Activated naive CD8-positive, alpha-beta T cell treated with anti-CD3 and anti-CD28 coated beads, Interleukin-2, amount 10 ng/mL, durations not matched to agents 7 days and 5 days (primary cell): Measurements from ENCODE around the gene DNASE1L3. TPM values are rescaled to one million over a fixed set of nuclear protein-coding genes. Genes with fewer than 3 reads are reported as not detected.

Experiments
- ATAC-seq: fragments of 150-1000 bp; cut with Tn5 transposase; one replicate; pipeline ENCODE4 v1.10.0; 2021; ENCODE audit warnings: low read depth, moderate library complexity
- POLR2A ChIA-PET: fragments of 350-600 bp; sonication (Branson Sonifier 250); formaldehyde crosslinking; loops from one replicate; lab custom pipeline; 2021; ENCODE audit warnings: antibody characterized with exemption; lab: Charles Lee
- DNase-seq: peaks from one replicate; pipeline ENCODE4 v3.0.0; 2021
- H3K27ac Mint-ChIP-seq: one replicate; pipeline ENCODE4 v1.8.0; 2022; ENCODE audit warnings: mild to moderate bottlenecking, mixed read lengths
- H3K27me3 Mint-ChIP-seq: one replicate; pipeline ENCODE4 v1.8.0; 2022; ENCODE audit warnings: mild to moderate bottlenecking, moderate library complexity, mixed read lengths
- H3K36me3 Mint-ChIP-seq: one replicate; pipeline ENCODE4 v1.8.0; 2021; ENCODE audit warnings: mild to moderate bottlenecking, mixed read lengths
- H3K4me1 Mint-ChIP-seq: one replicate; pipeline ENCODE4 v1.8.0; 2021; ENCODE audit warnings: mixed read lengths
- H3K4me3 Mint-ChIP-seq: one replicate; pipeline ENCODE4 v1.8.0; 2022; ENCODE audit warnings: mild to moderate bottlenecking, moderate library complexity, mixed read lengths
- H3K9me3 Mint-ChIP-seq: one replicate; pipeline ENCODE4 v1.8.0; 2021; ENCODE audit warnings: mixed read lengths
- total RNA-seq, 2 experiments: library from RNA; stranded (reverse); gene quantifications; one replicate each; pipeline ENCODE4 v1.2.3, GENCODE V29; 2021

Gene DNASE1L3
- total RNA-seq, 2 experiments from 2014 or later, result not detected

DNA sequence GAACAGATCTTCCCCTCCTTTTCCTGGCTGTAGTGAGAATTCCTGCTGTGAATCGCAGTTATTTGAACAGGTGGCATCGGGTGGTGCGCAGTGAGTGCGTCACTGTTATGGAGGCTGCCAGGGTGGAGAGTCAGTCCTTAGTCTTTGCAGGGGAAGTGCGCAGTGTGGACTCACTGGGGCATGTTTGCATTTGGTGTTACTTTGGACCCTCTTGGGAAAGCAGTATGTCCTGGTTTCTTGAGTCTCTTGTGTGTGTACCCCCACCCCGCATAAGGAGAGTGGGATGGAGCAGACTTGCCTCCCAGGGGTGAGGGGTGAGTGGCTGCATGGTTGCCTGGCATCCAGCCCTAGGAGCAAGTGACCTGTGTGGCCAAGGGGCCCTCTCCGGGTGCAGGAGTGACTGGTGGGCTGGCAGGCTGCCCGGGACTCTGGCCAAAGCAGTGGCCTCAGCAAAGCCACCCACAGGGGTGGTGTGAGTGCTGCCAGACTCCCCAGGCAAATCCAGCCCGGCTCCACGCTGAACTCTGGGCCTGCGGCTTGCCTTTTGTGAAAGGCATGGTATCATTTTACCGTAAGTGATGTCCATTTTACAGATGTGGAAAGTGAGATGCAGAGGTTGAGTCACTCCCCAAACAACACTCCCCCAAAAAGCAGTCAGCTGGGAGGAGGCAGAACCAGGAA is 46.4 kb downstream of the DNASE1L3 start:
- ATAC-seq (no peak), DNase-seq (no peak)
- no peaks in the 10 kb centered on the region for H3K4me1 Mint-ChIP-seq
- no peaks in the 10 kb centered on the region for H3K9me3 Mint-ChIP-seq
- no peaks in the 10 kb centered on the region for H3K27me3 Mint-ChIP-seq
- H3K36me3 Mint-ChIP-seq, result peaks cover 6% of the 10 kb centered on the region
- POLR2A ChIA-PET, result no interaction called here
- H3K4me3 Mint-ChIP-seq, result no peak overlapping the region
- no peak overlapping the region for H3K27ac Mint-ChIP-seq

DNA sequence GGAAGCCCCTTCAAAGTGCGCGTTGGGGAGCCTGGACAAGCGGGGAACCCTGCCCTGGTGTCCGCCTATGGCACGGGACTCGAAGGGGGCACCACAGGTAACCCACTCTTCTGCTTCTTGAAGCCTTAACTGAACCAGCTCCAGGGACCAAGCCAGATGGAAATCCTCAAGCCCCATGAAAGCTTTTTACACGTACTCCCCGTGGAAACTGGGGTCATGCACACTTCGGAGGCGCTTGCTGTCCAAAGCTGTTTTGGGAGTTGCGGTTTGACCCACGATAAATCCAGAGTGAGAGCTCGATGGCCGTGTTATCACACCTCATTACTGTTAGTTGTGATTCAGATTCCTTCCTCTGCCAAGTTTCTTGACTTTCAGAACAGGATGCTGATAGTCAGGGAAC is 47.5 kb downstream of the DNASE1L3 start:
- Mint-ChIP-seq H3K36me3 (peaks cover 6% of the 10 kb centered on the region), H3K4me3 (no peak overlapping the region), H3K27me3 (no peaks in the 10 kb centered on the region), H3K4me1 (no peaks in the 10 kb centered on the region), H3K27ac (no peak overlapping the region), H3K9me3 (no peaks in the 10 kb centered on the region)
- no peak for ATAC-seq
- no peak for DNase-seq
- POLR2A ChIA-PET, result no interaction called here

DNA sequence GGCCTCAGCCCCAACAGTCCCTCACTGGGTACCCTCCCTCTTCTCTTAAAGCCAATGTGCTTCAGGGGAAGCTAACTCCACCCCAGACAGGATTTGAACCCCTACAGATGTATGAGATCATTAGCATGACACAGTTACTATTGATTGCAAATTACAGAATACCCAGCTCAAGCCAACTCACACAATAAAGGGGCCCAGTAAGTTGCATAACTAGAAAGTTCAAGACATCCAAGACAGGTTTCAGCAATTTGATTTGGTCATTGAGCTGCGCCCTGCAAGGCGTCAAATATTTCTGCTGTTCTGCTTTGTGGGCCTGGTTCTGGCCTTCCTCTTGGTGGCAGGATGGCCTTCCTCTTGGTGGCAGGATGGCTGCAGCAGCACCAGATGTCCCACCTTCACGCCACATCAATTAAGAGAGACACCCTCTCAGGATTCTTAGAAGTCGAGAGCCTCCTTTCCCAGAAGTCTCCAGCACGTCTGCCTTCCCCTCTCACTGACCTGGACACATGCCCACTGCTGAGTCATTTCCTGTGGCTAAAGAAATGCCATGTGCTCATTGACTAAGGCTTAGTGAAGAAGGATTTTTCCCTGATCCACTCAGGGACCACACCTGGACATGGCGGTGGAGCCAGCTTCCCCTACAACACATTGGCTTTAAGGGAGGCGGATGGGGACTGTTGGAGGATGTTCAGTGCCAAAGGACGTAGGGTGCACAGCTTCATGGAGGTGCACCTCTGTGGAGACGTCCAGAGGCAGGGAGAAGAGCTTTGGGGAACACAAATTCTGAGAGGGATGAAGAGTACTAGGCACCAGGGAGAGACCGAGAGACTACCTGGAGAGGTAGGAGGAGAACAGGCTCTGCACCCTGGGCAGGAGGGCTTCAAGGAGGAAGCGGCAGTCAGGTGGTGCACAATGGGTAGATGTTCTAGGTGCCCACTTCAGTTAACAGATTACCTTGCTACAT is 49.1 kb downstream of the DNASE1L3 start:
- peaks cover 6% of the 10 kb centered on the region for H3K36me3 Mint-ChIP-seq
- no peaks in the 10 kb centered on the region for H3K27me3 Mint-ChIP-seq
- ATAC-seq (no peak), DNase-seq (no peak)
- no peaks in the 10 kb centered on the region for H3K9me3 Mint-ChIP-seq
- no peak overlapping the region for H3K4me3 Mint-ChIP-seq
- POLR2A ChIA-PET, result interaction anchor here (1.0 kb wide), 1 partner anchor 16 kb away, joined by 5 read pairs; no protein-coding TSS in a partner anchor
- no peak overlapping the region for H3K27ac Mint-ChIP-seq
- H3K4me1 Mint-ChIP-seq, result no peaks in the 10 kb centered on the region

DNA sequence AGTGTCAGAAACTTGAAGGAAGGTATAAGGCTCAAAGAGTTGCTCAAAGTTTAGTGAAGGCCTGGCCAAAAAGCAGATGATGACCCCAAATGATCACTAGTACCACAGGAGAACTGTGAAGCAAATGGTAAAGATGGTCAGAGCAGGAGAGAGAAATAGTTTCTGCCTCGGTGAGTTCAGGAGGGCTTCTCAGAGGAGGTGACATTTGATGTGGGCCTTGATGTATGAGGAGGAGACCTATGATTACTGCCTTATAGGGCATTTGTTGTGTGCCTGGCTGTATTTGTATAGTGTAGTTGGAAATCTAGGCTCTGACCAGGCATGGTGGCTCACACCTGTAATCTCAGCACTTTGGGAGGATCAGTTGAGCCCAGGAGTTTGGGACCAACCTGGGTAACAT is 50.4 kb downstream of the DNASE1L3 start:
- Mint-ChIP-seq H3K36me3 (peaks cover 6% of the 10 kb centered on the region), H3K27me3 (no peaks in the 10 kb centered on the region), H3K27ac (no peak overlapping the region), H3K9me3 (no peaks in the 10 kb centered on the region), H3K4me1 (no peaks in the 10 kb centered on the region), H3K4me3 (no peak overlapping the region)
- ATAC-seq (no peak), DNase-seq (no peak)
- POLR2A ChIA-PET, result no interaction called here

DNA sequence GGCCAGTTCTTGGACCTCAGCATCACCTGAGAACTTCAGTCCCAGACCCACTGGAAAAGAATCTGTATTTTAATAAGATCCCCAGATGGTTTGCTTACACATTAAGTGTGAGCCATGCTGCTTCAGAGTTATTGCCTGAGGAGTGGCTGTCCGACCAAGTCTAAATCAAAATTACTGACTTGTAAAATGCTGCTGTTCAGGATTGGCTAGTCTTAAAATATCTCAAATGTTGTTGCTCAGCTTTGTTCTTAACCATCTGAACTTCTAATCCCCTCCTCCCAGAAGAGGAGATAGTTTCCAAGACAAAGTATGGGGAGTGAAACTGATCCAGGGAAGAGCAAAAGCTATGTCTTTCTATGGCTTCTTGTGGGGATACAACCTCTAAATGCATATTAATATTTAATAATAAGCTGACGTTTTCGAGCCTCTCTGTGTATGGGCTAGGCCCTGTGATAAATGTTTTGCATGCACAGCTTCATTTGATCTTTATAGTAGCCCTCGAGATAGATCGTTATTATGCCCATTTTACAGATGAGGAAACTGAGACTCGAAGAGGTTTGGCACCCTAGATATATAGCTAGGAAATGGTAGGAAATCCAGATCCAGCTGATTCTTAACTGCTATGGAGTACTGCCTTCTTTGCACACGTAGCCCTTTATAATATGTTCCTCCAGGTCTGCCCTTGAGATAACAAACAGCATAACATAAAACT is 52.2 kb downstream of the DNASE1L3 start:
- peaks cover 6% of the 10 kb centered on the region for H3K36me3 Mint-ChIP-seq
- no peaks in the 10 kb centered on the region for H3K9me3 Mint-ChIP-seq
- no peaks in the 10 kb centered on the region for H3K27me3 Mint-ChIP-seq
- H3K4me1 Mint-ChIP-seq, result no peaks in the 10 kb centered on the region
- DNase-seq (no peak), ATAC-seq (no peak)
- no peak overlapping the region for H3K27ac Mint-ChIP-seq
- H3K4me3 Mint-ChIP-seq, result no peak overlapping the region
- POLR2A ChIA-PET, result no interaction called here

DNA sequence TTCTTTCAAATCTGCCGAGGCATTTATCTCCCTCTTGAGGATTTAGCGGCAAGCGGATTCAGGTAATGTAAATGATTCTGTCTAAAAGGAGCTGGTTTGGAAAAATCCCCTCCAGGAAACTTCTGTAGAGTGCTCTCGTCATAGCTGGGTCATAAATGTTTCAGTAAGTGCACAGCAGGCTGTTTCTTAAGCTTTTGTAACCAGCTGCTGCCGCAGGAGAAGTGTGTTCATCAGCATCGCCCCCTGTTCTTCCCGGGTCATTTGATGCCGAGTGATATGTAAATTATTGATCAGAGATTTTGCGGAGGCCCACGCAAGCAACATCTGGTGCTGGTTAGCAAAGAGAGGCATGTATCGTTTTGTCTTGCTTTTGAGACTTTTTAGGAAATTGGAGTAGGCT is 53.1 kb downstream of the DNASE1L3 start:
- no peak overlapping the region for H3K4me3 Mint-ChIP-seq
- POLR2A ChIA-PET, result no interaction called here
- no peaks in the 10 kb centered on the region for H3K4me1 Mint-ChIP-seq
- DNase-seq, result no peak
- H3K36me3 Mint-ChIP-seq, result peaks cover 6% of the 10 kb centered on the region
- H3K9me3 Mint-ChIP-seq, result no peaks in the 10 kb centered on the region
- no peak overlapping the region for H3K27ac Mint-ChIP-seq
- no peaks in the 10 kb centered on the region for H3K27me3 Mint-ChIP-seq
- ATAC-seq, result no peak

DNA sequence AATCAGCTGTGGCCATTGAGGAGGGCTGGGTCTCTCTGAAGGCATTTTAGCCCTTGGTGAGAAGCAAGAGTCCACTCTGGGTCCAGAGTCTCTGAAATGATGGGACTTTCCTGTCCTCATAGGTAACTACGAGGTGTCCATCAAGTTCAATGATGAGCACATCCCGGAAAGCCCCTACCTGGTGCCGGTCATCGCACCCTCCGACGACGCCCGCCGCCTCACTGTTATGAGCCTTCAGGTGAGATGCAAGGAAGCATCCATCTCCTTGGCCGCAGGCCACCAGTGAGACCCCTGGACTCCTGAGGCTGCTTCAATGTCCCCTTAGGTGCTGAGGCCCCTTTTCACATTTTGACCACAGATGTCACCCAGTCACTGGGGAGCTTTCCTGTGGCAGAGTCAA is 54.9 kb downstream of the DNASE1L3 start:
- no peak for DNase-seq
- Mint-ChIP-seq H3K27me3 (no peaks in the 10 kb centered on the region), H3K27ac (no peak overlapping the region), H3K36me3 (peaks cover 3% of the 10 kb centered on the region), H3K4me1 (peaks cover 3% of the 10 kb centered on the region), H3K9me3 (no peaks in the 10 kb centered on the region), H3K4me3 (no peak overlapping the region)
- ATAC-seq, result no peak
- POLR2A ChIA-PET, result no interaction called here

DNA sequence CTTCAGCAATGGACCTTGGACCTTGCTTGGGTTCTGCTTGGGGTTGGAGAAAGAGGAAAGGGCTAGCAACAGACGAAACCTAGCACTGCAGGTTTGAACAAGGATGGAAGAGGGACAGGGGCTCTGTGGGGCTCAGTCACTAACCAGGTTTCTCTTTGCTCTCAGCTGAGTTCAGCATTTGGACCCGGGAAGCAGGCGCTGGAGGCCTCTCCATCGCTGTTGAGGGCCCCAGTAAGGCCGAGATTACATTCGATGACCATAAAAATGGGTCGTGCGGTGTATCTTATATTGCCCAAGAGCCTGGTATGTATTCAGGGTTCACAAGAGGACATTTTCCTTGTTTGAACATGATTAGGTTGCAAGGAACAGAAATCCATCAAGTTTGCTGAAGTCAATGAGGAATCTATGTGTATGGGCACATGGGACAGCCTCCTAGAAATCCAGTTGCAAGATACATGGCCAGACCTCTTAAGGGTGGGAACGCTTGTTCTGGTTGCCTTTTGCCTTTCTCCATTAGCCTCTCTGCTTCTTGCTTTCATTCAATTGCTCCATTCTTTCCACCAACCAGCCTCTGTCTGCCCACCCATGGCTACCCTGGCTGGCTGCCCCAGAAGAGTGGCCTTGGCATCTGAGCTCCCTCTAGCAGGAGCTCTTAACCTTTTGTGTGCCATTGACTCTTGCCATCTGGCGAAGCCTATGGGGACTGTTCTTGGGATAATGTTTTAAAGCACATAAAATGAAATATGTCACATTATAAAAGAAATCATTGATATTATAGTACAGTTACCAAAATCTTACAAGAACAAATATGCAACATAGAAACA is 55.9 kb downstream of the DNASE1L3 start:
- H3K27me3 Mint-ChIP-seq, result no peaks in the 10 kb centered on the region
- ATAC-seq (no peak), DNase-seq (no peak)
- POLR2A ChIA-PET, result no interaction called here
- H3K9me3 Mint-ChIP-seq, result no peaks in the 10 kb centered on the region
- H3K4me1 Mint-ChIP-seq, result peaks cover 3% of the 10 kb centered on the region
- no peaks in the 10 kb centered on the region for H3K36me3 Mint-ChIP-seq
- no peak overlapping the region for H3K27ac Mint-ChIP-seq
- no peak overlapping the region for H3K4me3 Mint-ChIP-seq

DNA sequence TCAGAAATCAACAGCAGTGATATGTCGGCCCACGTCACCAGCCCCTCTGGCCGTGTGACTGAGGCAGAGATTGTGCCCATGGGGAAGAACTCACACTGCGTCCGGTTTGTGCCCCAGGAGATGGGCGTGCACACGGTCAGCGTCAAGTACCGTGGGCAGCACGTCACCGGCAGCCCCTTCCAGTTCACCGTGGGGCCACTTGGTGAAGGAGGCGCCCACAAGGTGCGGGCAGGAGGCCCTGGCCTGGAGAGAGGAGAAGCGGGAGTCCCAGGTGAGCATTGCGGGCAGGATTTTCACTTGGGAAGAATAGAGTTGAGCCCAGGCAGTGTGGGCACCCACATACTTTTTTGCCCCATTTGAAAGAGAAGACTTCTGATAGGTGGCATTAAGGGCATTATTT is 57.4 kb downstream of the DNASE1L3 start:
- ATAC-seq, result no peak
- Mint-ChIP-seq H3K36me3 (no peaks in the 10 kb centered on the region), H3K4me3 (no peak overlapping the region), H3K4me1 (peaks cover 3% of the 10 kb centered on the region), H3K27me3 (no peaks in the 10 kb centered on the region), H3K27ac (no peak overlapping the region), H3K9me3 (no peaks in the 10 kb centered on the region)
- POLR2A ChIA-PET, result no interaction called here
- DNase-seq, result no peak

DNA sequence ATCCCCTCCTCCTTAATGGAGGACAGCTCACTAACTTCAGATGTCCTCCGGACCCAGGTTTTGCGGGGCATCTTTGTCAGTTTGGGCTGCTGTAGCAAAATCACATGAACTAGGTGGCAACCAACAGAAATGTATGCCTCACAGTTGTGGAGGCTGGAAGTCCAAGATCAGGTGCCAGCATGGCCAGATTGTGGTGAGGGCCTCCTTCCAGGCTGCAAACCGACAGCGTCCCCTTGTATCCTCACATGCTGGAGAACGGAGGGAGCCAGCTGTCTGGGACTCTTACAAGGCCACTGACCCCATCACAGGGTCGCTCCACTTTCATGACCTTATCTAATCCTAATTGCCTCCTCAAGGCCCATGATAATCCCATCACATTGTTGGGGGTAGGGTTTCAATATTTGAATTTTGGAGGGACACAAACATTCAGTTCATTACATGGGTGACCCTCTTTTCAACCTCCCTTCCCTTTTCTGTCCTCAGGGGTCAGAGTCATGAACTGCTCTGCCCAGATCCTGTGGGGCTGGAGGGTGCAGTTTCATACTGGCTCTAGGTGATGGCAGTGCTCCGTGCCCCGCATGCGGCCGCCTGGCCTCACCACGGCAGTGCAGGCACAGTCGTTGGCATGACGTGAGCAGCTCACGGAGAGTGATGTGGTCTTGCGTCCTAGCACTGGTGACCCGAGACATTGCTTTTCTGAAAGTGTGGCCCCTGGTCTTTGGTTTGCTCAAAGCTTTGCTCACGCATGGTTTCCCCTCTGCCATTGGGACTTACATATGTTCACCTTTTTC is 58.4 kb downstream of the DNASE1L3 start:
- Mint-ChIP-seq H3K27me3 (no peaks in the 10 kb centered on the region), H3K27ac (no peak overlapping the region), H3K9me3 (no peaks in the 10 kb centered on the region), H3K4me1 (peaks cover 3% of the 10 kb centered on the region), H3K36me3 (no peaks in the 10 kb centered on the region), H3K4me3 (no peak overlapping the region)
- DNase-seq (no peak), ATAC-seq (no peak)
- POLR2A ChIA-PET, result no interaction called here

DNA sequence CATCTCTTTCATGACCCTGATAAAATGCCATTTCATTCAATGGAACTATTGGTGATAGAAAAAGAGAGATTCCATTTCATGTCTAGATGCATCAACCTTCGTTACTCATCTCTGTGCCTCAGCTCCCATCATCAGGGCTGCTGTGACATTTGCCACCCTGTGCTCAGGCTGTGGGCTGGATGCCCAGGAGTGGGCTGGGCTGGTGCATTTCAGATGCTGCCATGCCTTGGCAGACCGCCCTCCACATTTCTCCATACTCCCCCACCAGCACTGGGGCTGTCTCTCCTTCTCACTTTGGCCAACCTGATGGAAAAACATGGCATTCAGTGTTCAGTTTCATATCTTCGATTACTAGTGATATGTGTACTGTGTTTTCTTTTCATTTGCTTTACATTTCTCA is 59.1 kb downstream of the DNASE1L3 start:
- POLR2A ChIA-PET, result interaction anchor here (0.8 kb wide), 1 partner anchor 186 kb away, joined by 3 read pairs; no protein-coding TSS in a partner anchor
- Mint-ChIP-seq H3K4me1 (peaks cover 3% of the 10 kb centered on the region), H3K27ac (no peak overlapping the region), H3K36me3 (no peaks in the 10 kb centered on the region), H3K4me3 (no peak overlapping the region), H3K27me3 (no peaks in the 10 kb centered on the region), H3K9me3 (no peaks in the 10 kb centered on the region)
- DNase-seq (no peak), ATAC-seq (no peak)

DNA sequence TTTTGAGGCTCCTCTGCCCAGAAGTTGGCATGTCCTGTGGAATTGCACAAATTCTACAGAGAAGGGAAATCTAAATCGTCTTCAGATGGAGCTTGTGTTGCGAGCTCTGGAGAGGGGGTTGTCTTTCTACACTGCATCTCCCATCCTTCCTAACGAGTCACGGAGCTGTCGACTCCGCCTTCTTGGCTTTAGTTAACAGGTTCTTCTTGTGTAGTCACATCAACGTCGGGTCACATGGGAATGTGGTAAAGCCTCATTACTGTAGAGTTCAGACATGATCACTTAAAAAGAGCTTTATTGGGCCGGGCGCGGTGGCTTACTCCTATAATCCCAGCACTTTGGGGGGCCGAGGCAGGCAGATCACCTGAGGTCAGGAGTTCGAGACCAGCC is 60.0 kb downstream of the DNASE1L3 start:
- no peak for ATAC-seq
- Mint-ChIP-seq H3K27ac (no peak overlapping the region), H3K27me3 (no peaks in the 10 kb centered on the region), H3K4me3 (no peak overlapping the region), H3K36me3 (no peaks in the 10 kb centered on the region), H3K9me3 (no peaks in the 10 kb centered on the region), H3K4me1 (peaks cover 3% of the 10 kb centered on the region)
- POLR2A ChIA-PET, result interaction anchor here (0.8 kb wide), 1 partner anchor 185 kb away, joined by 3 read pairs; no protein-coding TSS in a partner anchor
- no peak for DNase-seq
